ENCODE measurements around the gene MAP2K6.

- TF ChIP-seq NR3C1 (CRISPR knock-in tag; conservative IDR thresholded peaks at IDR 0.05; ENCODE audit: low read depth): no peak
- no peak for TF ChIP-seq ZNF121 (CRISPR knock-in tag; IDR thresholded peaks at IDR 0.05)
- TF ChIP-seq, protein P1, sequence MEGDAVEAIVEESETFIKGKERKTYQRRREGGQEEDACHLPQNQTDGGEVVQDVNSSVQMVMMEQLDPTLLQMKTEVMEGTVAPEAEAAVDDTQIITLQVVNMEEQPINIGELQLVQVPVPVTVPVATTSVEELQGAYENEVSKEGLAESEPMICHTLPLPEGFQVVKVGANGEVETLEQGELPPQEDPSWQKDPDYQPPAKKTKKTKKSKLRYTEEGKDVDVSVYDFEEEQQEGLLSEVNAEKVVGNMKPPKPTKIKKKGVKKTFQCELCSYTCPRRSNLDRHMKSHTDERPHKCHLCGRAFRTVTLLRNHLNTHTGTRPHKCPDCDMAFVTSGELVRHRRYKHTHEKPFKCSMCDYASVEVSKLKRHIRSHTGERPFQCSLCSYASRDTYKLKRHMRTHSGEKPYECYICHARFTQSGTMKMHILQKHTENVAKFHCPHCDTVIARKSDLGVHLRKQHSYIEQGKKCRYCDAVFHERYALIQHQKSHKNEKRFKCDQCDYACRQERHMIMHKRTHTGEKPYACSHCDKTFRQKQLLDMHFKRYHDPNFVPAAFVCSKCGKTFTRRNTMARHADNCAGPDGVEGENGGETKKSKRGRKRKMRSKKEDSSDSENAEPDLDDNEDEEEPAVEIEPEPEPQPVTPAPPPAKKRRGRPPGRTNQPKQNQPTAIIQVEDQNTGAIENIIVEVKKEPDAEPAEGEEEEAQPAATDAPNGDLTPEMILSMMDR (IDR thresholded peaks at IDR 0.05): no peak
- TF ChIP-seq, protein P2, sequence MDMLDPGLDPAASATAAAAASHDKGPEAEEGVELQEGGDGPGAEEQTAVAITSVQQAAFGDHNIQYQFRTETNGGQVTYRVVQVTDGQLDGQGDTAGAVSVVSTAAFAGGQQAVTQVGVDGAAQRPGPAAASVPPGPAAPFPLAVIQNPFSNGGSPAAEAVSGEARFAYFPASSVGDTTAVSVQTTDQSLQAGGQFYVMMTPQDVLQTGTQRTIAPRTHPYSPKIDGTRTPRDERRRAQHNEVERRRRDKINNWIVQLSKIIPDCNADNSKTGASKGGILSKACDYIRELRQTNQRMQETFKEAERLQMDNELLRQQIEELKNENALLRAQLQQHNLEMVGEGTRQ (CRISPR knock-in tag; IDR thresholded peaks at IDR 0.05): no peak
- TF ChIP-seq MYBL2 (CRISPR knock-in tag; IDR thresholded peaks at IDR 0.05): no peak
- TF ChIP-seq, protein P3, sequence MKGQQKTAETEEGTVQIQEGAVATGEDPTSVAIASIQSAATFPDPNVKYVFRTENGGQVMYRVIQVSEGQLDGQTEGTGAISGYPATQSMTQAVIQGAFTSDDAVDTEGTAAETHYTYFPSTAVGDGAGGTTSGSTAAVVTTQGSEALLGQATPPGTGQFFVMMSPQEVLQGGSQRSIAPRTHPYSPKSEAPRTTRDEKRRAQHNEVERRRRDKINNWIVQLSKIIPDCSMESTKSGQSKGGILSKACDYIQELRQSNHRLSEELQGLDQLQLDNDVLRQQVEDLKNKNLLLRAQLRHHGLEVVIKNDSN (CRISPR knock-in tag; IDR thresholded peaks at IDR 0.05): no peak
Observed at GRCh38 chr17:69497161-69497560, 82.7 kb downstream of the MAP2K6 start.
